ENCODE data around the gene ZNF101.

- TF ChIP-seq CREM (CRISPR knock-in tag; IDR thresholded peaks at IDR 0.05): no peak
- TF ChIP-seq, protein P1, sequence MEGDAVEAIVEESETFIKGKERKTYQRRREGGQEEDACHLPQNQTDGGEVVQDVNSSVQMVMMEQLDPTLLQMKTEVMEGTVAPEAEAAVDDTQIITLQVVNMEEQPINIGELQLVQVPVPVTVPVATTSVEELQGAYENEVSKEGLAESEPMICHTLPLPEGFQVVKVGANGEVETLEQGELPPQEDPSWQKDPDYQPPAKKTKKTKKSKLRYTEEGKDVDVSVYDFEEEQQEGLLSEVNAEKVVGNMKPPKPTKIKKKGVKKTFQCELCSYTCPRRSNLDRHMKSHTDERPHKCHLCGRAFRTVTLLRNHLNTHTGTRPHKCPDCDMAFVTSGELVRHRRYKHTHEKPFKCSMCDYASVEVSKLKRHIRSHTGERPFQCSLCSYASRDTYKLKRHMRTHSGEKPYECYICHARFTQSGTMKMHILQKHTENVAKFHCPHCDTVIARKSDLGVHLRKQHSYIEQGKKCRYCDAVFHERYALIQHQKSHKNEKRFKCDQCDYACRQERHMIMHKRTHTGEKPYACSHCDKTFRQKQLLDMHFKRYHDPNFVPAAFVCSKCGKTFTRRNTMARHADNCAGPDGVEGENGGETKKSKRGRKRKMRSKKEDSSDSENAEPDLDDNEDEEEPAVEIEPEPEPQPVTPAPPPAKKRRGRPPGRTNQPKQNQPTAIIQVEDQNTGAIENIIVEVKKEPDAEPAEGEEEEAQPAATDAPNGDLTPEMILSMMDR (IDR thresholded peaks at IDR 0.05): no peak
- no peak for TF ChIP-seq ATF3 (CRISPR knock-in tag; conservative IDR thresholded peaks at IDR 0.05)
- TF ChIP-seq HMGA2 (CRISPR knock-in tag; IDR thresholded peaks at IDR 0.05): no peak
These were observed 42.8 kb downstream of the ZNF101 start for GRCh38 chr19:19711306-19711933.
